AG04450 (cell line): ENCODE results near the gene XYLT2. TPM values are rescaled to one million over a fixed set of nuclear protein-coding genes. Genes with fewer than 3 reads are reported as not detected.

ENCODE experiments used
- CTCF ChIA-PET: fragments of 300-600, 350-600 bp; formaldehyde crosslinking; extraction: SDS; loops from one replicate; lab custom pipeline; 2022; ENCODE audit warnings: antibody characterized with exemption, inconsistent platforms; lab: Charles Lee
- POLR2A ChIA-PET: fragments of 350-600 bp; formaldehyde crosslinking; extraction: SDS; loops from one replicate; lab custom pipeline; 2021; ENCODE audit warnings: antibody characterized with exemption, inconsistent platforms; lab: Yijun Ruan, JAX
- DNase-seq: peaks from one replicate; pipeline ENCODE4 v3.0.0-alpha.2; 2011; ENCODE audit warnings: low read depth, low spot score
- H3K27ac ChIP-seq: one replicate; pipeline ENCODE4 v1.5.1; 2012; ENCODE audit warnings: low read depth, low read length, control low read depth
- H3K27me3 ChIP-seq: one replicate; pipeline ENCODE4 v1.6.0; 2012; ENCODE audit warnings: low read length; ENCODE audit not compliant: control insufficient read depth, insufficient read depth
- H3K4me3 ChIP-seq: 2 replicates; pipeline ENCODE4 v1.5.1; 2011; ENCODE audit warnings: mild to moderate bottlenecking, low read depth, low read length, control low read depth
- H3K9me3 ChIP-seq: 2 replicates; pipeline ENCODE4 v1.5.1; 2012; ENCODE audit warnings: low read length; ENCODE audit not compliant: control insufficient read depth, insufficient read depth
- CTCF ChIP-seq: IDR thresholded peaks from 2 replicates; pipeline ENCODE4 v1.5.1; 2011; ENCODE audit warnings: low read depth, low read length, control low read depth, inconsistent platforms
- polyA plus RNA-seq: library from polyadenylated mRNA; depleted of rRNA; stranded (reverse); fragments of >200 nt; gene quantifications from 2 replicates; pipeline ENCODE4 v1.2.3, GENCODE V29; 2011

The XYLT2 gene
- polyA plus RNA-seq, 1 experiment: 13.5 TPM

GRCh38 chr17:50382931-50383330 lies 37.0 kb downstream of the XYLT2 start:
- no peak for DNase-seq
- CTCF ChIA-PET: interaction anchor here (2.1 kb wide), 1 partner anchor 21 kb away, joined by 9 read pairs; no protein-coding TSS in a partner anchor
- no peaks in the 10 kb centered on the region for H3K9me3 ChIP-seq
- no peak for TF ChIP-seq CTCF
- no peak overlapping the region for H3K27ac ChIP-seq
- H3K4me3 ChIP-seq: no peak overlapping the region
- no peaks in the 10 kb centered on the region for H3K27me3 ChIP-seq
- POLR2A ChIA-PET: no interaction called here

DNA sequence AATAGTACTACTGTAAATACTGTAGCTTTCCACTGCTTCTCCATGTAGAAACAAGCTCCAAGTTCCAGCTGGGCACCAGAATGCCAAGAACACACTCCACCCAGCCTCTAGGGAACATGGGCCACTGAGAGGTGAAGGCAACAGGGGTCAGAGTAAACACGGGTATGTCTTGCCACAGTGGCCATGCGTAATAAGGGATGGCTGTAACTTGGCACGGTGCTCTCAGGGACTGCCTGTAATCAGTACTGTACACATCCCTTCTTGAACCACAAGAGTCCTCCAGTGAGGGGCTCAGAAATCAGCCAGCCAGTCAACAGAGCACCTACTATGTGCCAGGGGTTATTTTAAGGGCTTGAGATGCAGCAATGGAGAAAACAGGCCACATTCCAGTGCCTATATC lies 40.6 kb downstream of the XYLT2 start:
- no peak for DNase-seq
- TF ChIP-seq CTCF: no peak
- Histone ChIP-seq H3K27me3 (no peaks in the 10 kb centered on the region), H3K9me3 (no peaks in the 10 kb centered on the region), H3K27ac (no peak overlapping the region), H3K4me3 (no peak overlapping the region)
- ChIA-PET POLR2A (interaction anchor here (2.0 kb wide), 1 partner anchor 10 kb away, joined by 9 read pairs; the partner anchor contains the start of gene LRRC59), CTCF (interaction anchor here (2.3 kb wide), 1 partner anchor 11 kb away, joined by 13 read pairs; the partner anchor contains the start of gene LRRC59)

GRCh38 chr17:50388728-50389127 lies 42.8 kb downstream of the XYLT2 start:
- H3K27ac ChIP-seq: no peak overlapping the region
- TF ChIP-seq CTCF: no peak
- CTCF ChIA-PET: interaction anchor here (0.7 to 1.3 kb wide), 3 partner anchors 8 to 27 kb away, joined by 3 to 10 read pairs (median 5); partner anchors contain the start of gene LRRC59
- H3K4me3 ChIP-seq: no peak overlapping the region
- DNase-seq: no peak
- POLR2A ChIA-PET: interaction anchor here (0.8 kb wide), 1 partner anchor 9 kb away, joined by 4 read pairs; no protein-coding TSS in a partner anchor
- H3K27me3 ChIP-seq: no peaks in the 10 kb centered on the region
- no peaks in the 10 kb centered on the region for H3K9me3 ChIP-seq

DNA sequence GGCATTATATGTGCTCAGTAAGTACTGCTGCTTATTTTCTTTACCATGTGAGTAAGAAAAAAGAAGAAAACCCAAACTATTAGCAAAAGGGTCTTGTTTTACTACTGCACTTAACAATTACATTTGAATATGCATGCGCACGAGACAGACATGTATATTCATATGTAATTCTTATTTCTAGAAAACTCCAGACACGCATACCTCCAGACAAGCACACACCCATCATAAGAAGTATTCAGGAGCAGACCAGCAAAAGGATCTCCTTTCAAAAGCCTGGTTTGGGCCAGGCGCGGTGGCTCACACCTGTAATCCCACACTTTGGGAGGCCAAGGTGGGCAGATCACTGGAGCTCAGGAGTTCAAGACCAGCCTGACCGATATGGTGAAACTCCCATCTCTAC lies 43.6 kb downstream of the XYLT2 start:
- Histone ChIP-seq H3K9me3 (no peaks in the 10 kb centered on the region), H3K27me3 (no peaks in the 10 kb centered on the region), H3K4me3 (no peak overlapping the region), H3K27ac (no peak overlapping the region)
- no peak for TF ChIP-seq CTCF
- DNase-seq: no peak
- ChIA-PET CTCF (interaction anchor here (1.3 kb wide), 1 partner anchor 7 kb away, joined by 10 read pairs; the partner anchor contains the start of gene LRRC59), POLR2A (interaction anchor here (1.4 kb wide), 1 partner anchor 8 kb away, joined by 10 read pairs; no protein-coding TSS in a partner anchor)

DNA sequence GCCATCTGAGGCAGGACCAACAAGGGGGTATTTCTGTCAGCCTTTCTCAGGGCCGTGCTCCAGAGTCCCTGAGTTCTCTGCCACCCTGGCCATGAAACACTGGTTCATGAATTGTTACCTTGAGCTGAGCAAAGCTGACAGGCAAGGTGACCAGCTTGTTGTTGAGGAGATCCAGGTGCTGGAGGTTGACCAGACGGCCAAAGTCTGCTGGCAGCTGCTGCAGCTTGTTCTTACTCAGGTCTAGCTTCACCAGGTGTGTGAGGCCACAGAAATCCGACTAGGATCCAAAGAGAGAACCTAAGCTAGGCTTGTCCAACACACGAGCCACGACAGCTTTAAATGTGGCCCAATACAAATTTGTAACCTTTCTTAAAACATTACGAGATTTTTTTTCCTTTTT lies 46.7 kb downstream of the XYLT2 start:
- ChIA-PET POLR2A (no interaction called here), CTCF (interaction anchor here (1.3 kb wide), 1 partner anchor 30 kb away, joined by 3 read pairs; no protein-coding TSS in a partner anchor)
- no peak overlapping the region for H3K4me3 ChIP-seq
- H3K27me3 ChIP-seq: no peaks in the 10 kb centered on the region
- no peak for TF ChIP-seq CTCF
- no peak for DNase-seq
- peaks cover 4% of the 10 kb centered on the region; the same call in 1 of the 2 replicates for H3K9me3 ChIP-seq
- H3K27ac ChIP-seq: no peak overlapping the region
